HG03571 (cell line): ENCODE data around the gene LUC7L3.
"Not testable (repeated sequence)": the region's sequence is repeated elsewhere in the genome, so short reads cannot be mapped to it uniquely, and the experiment has no call there.

Experiments used
- ATAC-seq: cut with Tn5 transposase; IDR thresholded peaks from one replicate; pipeline ENCODE4 v1.9.1; 2021; ENCODE audit not compliant: unreplicated experiment

LUC7L3 gene

GRCh38 chr17:50708050-50709000 is 11.1 kb upstream of the LUC7L3 start:
- ATAC-seq = no peak

- ATAC-seq = not testable (repeated sequence)
Measured at GRCh38 chr17:50709053-50709452, 10.3 kb upstream of the LUC7L3 start.

GRCh38 chr17:50710025-50710424 is 9.4 kb upstream of the LUC7L3 start:
- ATAC-seq = no peak

- no peak for ATAC-seq
Measured at GRCh38 chr17:50710650-50711049, 8.8 kb upstream of the LUC7L3 start.

- ATAC-seq = no peak
Measured at GRCh38 chr17:50712641-50713040, 6.8 kb upstream of the LUC7L3 start.

GRCh38 chr17:50715471-50715870 is 3.9 kb upstream of the LUC7L3 start:
- ATAC-seq = no peak

- no peak for ATAC-seq
Measured at GRCh38 chr17:50719924-50720794, 756 bp downstream of the LUC7L3 start.

GRCh38 chr17:50721194-50722010 is 2.0 kb downstream of the LUC7L3 start:
- no peak for ATAC-seq

GRCh38 chr17:50722746-50723145 is 3.3 kb downstream of the LUC7L3 start:
- ATAC-seq = no peak

- not testable (repeated sequence) for ATAC-seq
Measured at GRCh38 chr17:50724622-50725021, 5.2 kb downstream of the LUC7L3 start.

GRCh38 chr17:50725769-50726655 is 6.6 kb downstream of the LUC7L3 start:
- ATAC-seq = no peak

GRCh38 chr17:50728112-50728429 is 8.7 kb downstream of the LUC7L3 start:
- ATAC-seq = no peak

- ATAC-seq = no peak
Measured at GRCh38 chr17:50728881-50729765, 9.7 kb downstream of the LUC7L3 start.

- ATAC-seq = no peak
Measured at GRCh38 chr17:50731575-50732460, 12.4 kb downstream of the LUC7L3 start.

- ATAC-seq = no peak
Measured at GRCh38 chr17:50735287-50735686, 15.9 kb downstream of the LUC7L3 start.

GRCh38 chr17:50737118-50737698 is 17.8 kb downstream of the LUC7L3 start:
- ATAC-seq = no peak

GRCh38 chr17:50739098-50739497 is 19.7 kb downstream of the LUC7L3 start:
- no peak for ATAC-seq

GRCh38 chr17:50745631-50746030 is 26.2 kb downstream of the LUC7L3 start:
- no peak for ATAC-seq
